A549 (cell line): ENCODE data around the gene ERCC6. TPM values are rescaled to one million over a fixed set of nuclear protein-coding genes. Genes with fewer than 3 reads are reported as not detected.

Experiments
- ATAC-seq, 2 experiments: fragments of 200-7000 bp in 1 of 2; fragments of >200 bp in 1 of 2; cut with Nextera tagmentation in 1 of 2; cut with Tn5 transposase in 1 of 2; 3 replicates each; pipeline versions ENCODE4 v1.8.0 to v1.9.1; 2018 to 2020; ENCODE audit warnings: mild to moderate bottlenecking in 1 of 2, moderate library complexity in 1 of 2
- CTCF ChIA-PET: fragments of 300-600 bp; sonication (Branson Sonifier 250); formaldehyde crosslinking; extraction: SDS; loops from one replicate; lab custom pipeline; 2021; ENCODE audit warnings: antibody characterized with exemption, inconsistent platforms; lab: Yijun Ruan, JAX
- POLR2A ChIA-PET: fragments of 350-600 bp; formaldehyde crosslinking; extraction: SDS; loops from one replicate; lab custom pipeline; 2021; ENCODE audit warnings: antibody characterized with exemption, inconsistent platforms; lab: Yijun Ruan, JAX
- DNase-seq, 2 experiments: peaks; one replicate each; pipeline versions ENCODE4 v3.0.0 to v3.0.0-alpha.2; 2011 to 2016; ENCODE audit warnings: low read depth in 1 of 2, low spot score in 1 of 2
- FAIRE-seq: peaks from 2 replicates; lab custom pipeline; 2011; peaks lifted over from hg19 to GRCh38; lab: Jason Lieb, UNC
- H3K27ac ChIP-seq, 2 experiments: fragments of >200 bp; sonication (Bioruptor Twin); formaldehyde crosslinking; 3 replicates each; pipeline ENCODE4 v1.5.1; 2016 to 2017
- H3K4me1 ChIP-seq: fragments of >200 bp; sonication (Bioruptor Twin); formaldehyde crosslinking; 3 replicates; pipeline ENCODE4 v1.6.1; 2016
- H3K4me2 ChIP-seq: fragments of >200 bp; sonication (Bioruptor Twin); formaldehyde crosslinking; 3 replicates; pipeline ENCODE4 v1.6.1; 2016
- H3K4me3 ChIP-seq: fragments of >200 bp; sonication (Bioruptor Twin); formaldehyde crosslinking; 3 replicates; pipeline ENCODE4 v1.5.1; 2016
- H3K9me3 ChIP-seq: fragments of >200 bp; sonication (Bioruptor Twin); formaldehyde crosslinking; 3 replicates; pipeline ENCODE4 v1.6.1; 2016
- ATOH8 ChIP-seq: fragments of 250-450 bp; sonication (Bioruptor Pico); IDR thresholded peaks from 2 replicates; pipeline ENCODE4 v1.5.0; 2020; ENCODE audit warnings: low read depth, mild to moderate bottlenecking, moderate library complexity
- BHLHE40 ChIP-seq: IDR thresholded peaks from 2 replicates; pipeline ENCODE4 v1.6.1; 2012; ENCODE audit warnings: low read depth, low read length, inconsistent platforms
- EHMT2 ChIP-seq: fragments of 200-600 bp; sonication (generic); IDR thresholded peaks from 2 replicates; pipeline ENCODE4 v1.6.1; 2016; ENCODE audit warnings: antibody characterized with exemption, low read depth, mild to moderate bottlenecking, moderate library complexity
- EP300 ChIP-seq, 2 experiments: fragments of >200 bp; sonication (Bioruptor Twin); formaldehyde crosslinking; IDR thresholded peaks; 2 replicates in 1 of 2; 3 replicates in 1 of 2; pipeline ENCODE4 v1.6.1; 2016 to 2017
- ESRRA ChIP-seq: fragments of 150-350 bp; IDR thresholded peaks from 2 replicates; pipeline ENCODE4 v1.6.1; 2014; ENCODE audit warnings: mild to moderate bottlenecking, low read length, borderline replicate concordance
- FOSB ChIP-seq: fragments of 250-450 bp; sonication (Bioruptor Pico); IDR thresholded peaks from 2 replicates; pipeline ENCODE4 v1.5.0; 2020; ENCODE audit warnings: mild to moderate bottlenecking, moderate library complexity
- GATA3 ChIP-seq: IDR thresholded peaks from 2 replicates; pipeline ENCODE4 v1.6.1; 2012; ENCODE audit warnings: borderline replicate concordance
- HEYL ChIP-seq: fragments of 250-450 bp; sonication (Bioruptor Pico); IDR thresholded peaks from 2 replicates; pipeline ENCODE4 v1.8.0; 2021; ENCODE audit warnings: mild to moderate bottlenecking, moderate library complexity
- HOXA7 ChIP-seq: fragments of 250-450 bp; sonication (Bioruptor Pico); IDR thresholded peaks from 2 replicates; pipeline ENCODE4 v1.5.0; 2020; ENCODE audit warnings: mild to moderate bottlenecking, moderate library complexity
- HOXB5 ChIP-seq: fragments of 250-450 bp; sonication (Bioruptor Pico); IDR thresholded peaks from 2 replicates; pipeline ENCODE4 v1.5.0; 2020; ENCODE audit warnings: mild to moderate bottlenecking, moderate library complexity
- KDM1A ChIP-seq: fragments of 200-600 bp; sonication (generic); IDR thresholded peaks from 2 replicates; pipeline ENCODE4 v1.6.1; 2016; ENCODE audit warnings: low read depth, mild to moderate bottlenecking
- MAFK ChIP-seq: fragments of 450-650 bp; IDR thresholded peaks from 2 replicates; pipeline ENCODE4 v1.6.1; 2014; ENCODE audit not compliant: partially characterized antibody
- MAX ChIP-seq: IDR thresholded peaks from 2 replicates; pipeline ENCODE4 v1.6.1; 2012
- MAZ ChIP-seq: fragments of 150-350 bp; IDR thresholded peaks from 2 replicates; pipeline ENCODE4 v1.6.1; 2014; ENCODE audit warnings: antibody characterized with exemption, low read depth, low read length, borderline replicate concordance
- PHF8 ChIP-seq: fragments of 200-600 bp; sonication (generic); IDR thresholded peaks from 2 replicates; pipeline ENCODE4 v1.6.1; 2016; ENCODE audit warnings: low read depth, mild to moderate bottlenecking, antibody characterized with exemption, moderate library complexity, borderline replicate concordance
- POLR2AphosphoS2 ChIP-seq: conservative IDR thresholded peaks from 2 replicates; pipeline ENCODE4 v1.6.1; 2012; ENCODE audit warnings: low read length, improper control_type of control experiment, inconsistent platforms
- RAD21 ChIP-seq, 2 experiments: fragments of >200 bp in 1 of 2; sonication (Bioruptor Twin) in 1 of 2; formaldehyde crosslinking in 1 of 2; IDR thresholded peaks in 1 of 2; conservative IDR thresholded peaks in 1 of 2; 2 replicates in 1 of 2; 3 replicates in 1 of 2; pipeline ENCODE4 v1.6.1; 2012 to 2018; ENCODE audit warnings: inconsistent platforms in 1 of 2
- RARB ChIP-seq: fragments of 250-450 bp; sonication (Bioruptor Pico); IDR thresholded peaks from 2 replicates; pipeline ENCODE4 v1.8.0; 2021; ENCODE audit warnings: mild to moderate bottlenecking, moderate library complexity
- RCOR1 ChIP-seq: fragments of 150-350 bp; IDR thresholded peaks from 2 replicates; pipeline ENCODE4 v1.6.1; 2014; ENCODE audit warnings: antibody characterized with exemption, low read length, low read depth
- RNF2 ChIP-seq: fragments of 200-600 bp; sonication (generic); IDR thresholded peaks from 2 replicates; pipeline ENCODE4 v1.6.1; 2016; ENCODE audit warnings: low read depth, mild to moderate bottlenecking, antibody characterized with exemption, moderate library complexity, borderline replicate concordance
- TFCP2L1 ChIP-seq: fragments of 250-450 bp; sonication (Bioruptor Pico); IDR thresholded peaks from 2 replicates; pipeline ENCODE4 v1.5.0; 2021; ENCODE audit warnings: mild to moderate bottlenecking
- TP53 ChIP-seq: fragments of 250-450 bp; sonication (Bioruptor Pico); IDR thresholded peaks from 2 replicates; pipeline ENCODE4 v1.5.0; 2021; ENCODE audit warnings: mild to moderate bottlenecking, moderate library complexity
- WGBS: methylation state at CpG from one replicate; pipeline ENCODE4 v1.1.6; 2017; ENCODE audit errors: missing lambda C conversion rate; 5-methylcytosine and 5-hydroxymethylcytosine counted together
- polyA plus RNA-seq, 4 experiments: library from polyadenylated mRNA; depleted of rRNA in 3 of 4; stranded (reverse); fragments of >200 nt; fragmentation: RNase III in 1 of 4; extraction: RNeasy Plus Mini Kit Qiagen cat#74134 plus additional on column Dnase treatment in 1 of 4; gene quantifications; 2 replicates in 3 of 4; 3 replicates in 1 of 4; pipeline ENCODE4 v1.2.3, GENCODE V29; 2011 to 2017
- TF ChIP-seq, protein P1 (sequence below): fragments of 250-450 bp; sonication (Bioruptor Pico); IDR thresholded peaks from 2 replicates; pipeline ENCODE4 v1.5.0; 2021; ENCODE audit warnings: mild to moderate bottlenecking, moderate library complexity, borderline replicate concordance
- TF ChIP-seq, protein P2 (sequence below): fragments of >200 bp; sonication (Bioruptor Twin); formaldehyde crosslinking; IDR thresholded peaks from 3 replicates; pipeline ENCODE4 v1.6.1; 2016

The ERCC6 gene
- polyA plus RNA-seq, 2 of the 4 experiments (the other 2 are of a cell fraction), result 5.8 to 9.4 TPM

GRCh38 chr10:49557681-49558080, 18.8 kb upstream of the ERCC6 start:
- ChIA-PET POLR2A (no interaction called here), CTCF (interaction anchor here (0.6 kb wide), 1 partner anchor 902 kb away, joined by 3 read pairs; no protein-coding TSS in a partner anchor)
- TF ChIP-seq, protein P1, sequence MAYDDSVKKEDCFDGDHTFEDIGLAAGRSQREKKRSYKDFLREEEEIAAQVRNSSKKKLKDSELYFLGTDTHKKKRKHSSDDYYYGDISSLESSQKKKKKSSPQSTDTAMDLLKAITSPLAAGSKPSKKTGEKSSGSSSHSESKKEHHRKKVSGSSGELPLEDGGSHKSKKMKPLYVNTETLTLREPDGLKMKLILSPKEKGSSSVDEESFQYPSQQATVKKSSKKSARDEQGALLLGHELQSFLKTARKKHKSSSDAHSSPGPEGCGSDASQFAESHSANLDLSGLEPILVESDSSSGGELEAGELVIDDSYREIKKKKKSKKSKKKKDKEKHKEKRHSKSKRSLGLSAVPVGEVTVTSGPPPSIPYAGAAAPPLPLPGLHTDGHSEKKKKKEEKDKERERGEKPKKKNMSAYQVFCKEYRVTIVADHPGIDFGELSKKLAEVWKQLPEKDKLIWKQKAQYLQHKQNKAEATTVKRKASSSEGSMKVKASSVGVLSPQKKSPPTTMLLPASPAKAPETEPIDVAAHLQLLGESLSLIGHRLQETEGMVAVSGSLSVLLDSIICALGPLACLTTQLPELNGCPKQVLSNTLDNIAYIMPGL (CRISPR knock-in tag), result no peak
- TF ChIP-seq RCOR1 (no peak), ESRRA (no peak), GATA3 (no peak), MAZ (no peak), EHMT2 (no peak), TFCP2L1 (CRISPR knock-in tag) (no peak), MAFK (no peak), HOXA7 (no peak), RAD21 (conservative IDR thresholded peaks at IDR 0.05 in 1 of 2, IDR thresholded peaks at IDR 0.05 in 1 of 2) (no peak), TP53 (CRISPR knock-in tag) (no peak), FOSB (CRISPR knock-in tag) (no peak), ATOH8 (CRISPR knock-in tag) (no peak), HEYL (no peak), POLR2AphosphoS2 (no peak), RNF2 (no peak)
- TF ChIP-seq, protein P2, sequence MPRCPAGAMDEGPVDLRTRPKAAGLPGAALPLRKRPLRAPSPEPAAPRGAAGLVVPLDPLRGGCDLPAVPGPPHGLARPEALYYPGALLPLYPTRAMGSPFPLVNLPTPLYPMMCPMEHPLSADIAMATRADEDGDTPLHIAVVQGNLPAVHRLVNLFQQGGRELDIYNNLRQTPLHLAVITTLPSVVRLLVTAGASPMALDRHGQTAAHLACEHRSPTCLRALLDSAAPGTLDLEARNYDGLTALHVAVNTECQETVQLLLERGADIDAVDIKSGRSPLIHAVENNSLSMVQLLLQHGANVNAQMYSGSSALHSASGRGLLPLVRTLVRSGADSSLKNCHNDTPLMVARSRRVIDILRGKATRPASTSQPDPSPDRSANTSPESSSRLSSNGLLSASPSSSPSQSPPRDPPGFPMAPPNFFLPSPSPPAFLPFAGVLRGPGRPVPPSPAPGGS, result no peak
- 0 out of 3 replicates have a peak, but pooled peaks cover 2% of the 10 kb centered on the region for H3K9me3 ChIP-seq
- H3K27ac ChIP-seq, result no peak overlapping the region
- H3K4me2 ChIP-seq, result no peak overlapping the region
- no peak for FAIRE-seq
- WGBS, result 61% methylated on average over 2 of the region's 2 CpGs
- H3K4me1 ChIP-seq, result no peaks in the 10 kb centered on the region
- ATAC-seq, result no peak
- no peak for DNase-seq
- no peak overlapping the region for H3K4me3 ChIP-seq

DNA sequence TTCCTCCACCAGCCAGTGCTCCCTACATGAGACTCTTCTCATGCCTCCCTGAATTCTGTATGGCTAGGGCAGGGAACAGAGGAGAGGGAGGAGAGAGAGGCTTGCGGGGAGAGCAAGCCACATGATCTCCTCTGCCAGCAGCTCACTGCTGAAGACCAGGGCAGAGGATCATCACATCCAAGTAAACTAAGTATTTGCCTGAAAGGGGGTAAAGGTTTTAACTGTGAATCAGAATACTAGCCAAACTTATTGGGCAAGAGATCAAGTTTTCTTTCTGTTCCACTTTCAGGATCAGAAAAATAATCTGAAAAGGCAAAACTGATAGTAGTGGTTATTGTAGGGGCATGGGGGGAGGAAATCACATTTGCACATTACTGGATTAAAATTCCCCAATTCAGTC, 17.8 kb upstream of the ERCC6 start:
- no peak for FAIRE-seq
- no peaks in the 10 kb centered on the region for H3K4me1 ChIP-seq
- 0 out of 3 replicates have a peak, but pooled peaks cover 2% of the 10 kb centered on the region for H3K9me3 ChIP-seq
- WGBS, result 67% methylated on average over 1 of the region's 1 CpG
- TF ChIP-seq EP300 (IDR thresholded peaks at IDR 0.05) (no peak), KDM1A (no peak), BHLHE40 (no peak), RARB (CRISPR knock-in tag) (no peak), PHF8 (no peak), MAX (no peak), HOXB5 (CRISPR knock-in tag) (no peak), FOSB (CRISPR knock-in tag) (no peak)
- TF ChIP-seq, all 56 proteins: peak for 0
- DNase-seq, result no peak
- ChIA-PET CTCF (interaction anchor here (0.6 kb wide), 1 partner anchor 901 kb away, joined by 3 read pairs; no protein-coding TSS in a partner anchor), POLR2A (no interaction called here)
- Histone ChIP-seq H3K4me2 (no peak overlapping the region), H3K4me3 (no peak overlapping the region), H3K27ac (no peak overlapping the region)
- no peak for ATAC-seq
